H1 (cell line): ENCODE measurements around the gene KCNK4. TPM values are rescaled to one million over a fixed set of nuclear protein-coding genes. Genes with fewer than 3 reads are reported as not detected.

Experiments
- FOSL1 ChIP-seq: IDR thresholded peaks from 2 replicates; pipeline ENCODE4 v1.6.1; 2011; ENCODE audit warnings: mild to moderate bottlenecking, low read depth, low read length, moderate library complexity; ENCODE audit not compliant: insufficient read depth
- GABPA ChIP-seq: IDR thresholded peaks from 2 replicates; pipeline ENCODE4 v1.6.1; 2011; ENCODE audit warnings: mild to moderate bottlenecking, low read length, moderate library complexity, borderline replicate concordance; ENCODE audit not compliant: insufficient read depth
- JUN ChIP-seq: IDR thresholded peaks from 2 replicates; pipeline ENCODE4 v1.6.1; 2011; ENCODE audit warnings: low read depth, mild to moderate bottlenecking, improper control_type of control experiment, low read length
- KDM4A ChIP-seq: IDR thresholded peaks from one replicate; pipeline ENCODE4 v1.7.1; 2012; ENCODE audit warnings: low read depth, mild to moderate bottlenecking, moderate library complexity, low read length, inconsistent platforms; ENCODE audit not compliant: severe bottlenecking
- SIRT6 ChIP-seq: IDR thresholded peaks from one replicate; pipeline ENCODE4 v1.7.1; 2012; ENCODE audit warnings: low read length, inconsistent platforms
- SP1 ChIP-seq: IDR thresholded peaks from 2 replicates; pipeline ENCODE4 v1.6.1; 2011; ENCODE audit warnings: low read depth, low read length
- polyA plus RNA-seq, 7 experiments: library from polyadenylated mRNA; depleted of rRNA in 3 of 7; stranded (reverse) in 5 of 7; unstranded in 2 of 7; fragments of >200 nt in 5 of 7; fragments of 200-250 nt in 2 of 7; gene quantifications; 1 replicate in 5 of 7; 2 replicates in 1 of 7; 4 replicates in 1 of 7; pipeline versions ENCODE4 v1.2.1 to v1.2.3, GENCODE V29; 2011 to 2013; ENCODE audit warnings: missing spikeins in 2 of 7, mixed read lengths in 2 of 7
- total RNA-seq: library from RNA; stranded (reverse); fragmentation: NEBNext Ultra II Directional; extraction: Animal tissue kit (Norgen Biotek cat#: 25700); gene quantifications from 2 replicates; pipeline ENCODE4 v1.2.1, GENCODE V29; 2021
- TF ChIP-seq, protein P1 (sequence below): fragments of 300-600 bp; sonication (generic); IDR thresholded peaks from 2 replicates; pipeline ENCODE4 v1.7.1; 2012; ENCODE audit warnings: low read length, moderate library complexity, mild to moderate bottlenecking, inconsistent platforms; ENCODE audit not compliant: insufficient replicate concordance

Gene KCNK4
- total and polyA plus RNA-seq, 2 of the 8 experiments (the other 6 are each of a cell fraction or from before 2014, with no cell fraction given): 0.19 TPM; not detected in 1

- TF ChIP-seq, protein P1, sequence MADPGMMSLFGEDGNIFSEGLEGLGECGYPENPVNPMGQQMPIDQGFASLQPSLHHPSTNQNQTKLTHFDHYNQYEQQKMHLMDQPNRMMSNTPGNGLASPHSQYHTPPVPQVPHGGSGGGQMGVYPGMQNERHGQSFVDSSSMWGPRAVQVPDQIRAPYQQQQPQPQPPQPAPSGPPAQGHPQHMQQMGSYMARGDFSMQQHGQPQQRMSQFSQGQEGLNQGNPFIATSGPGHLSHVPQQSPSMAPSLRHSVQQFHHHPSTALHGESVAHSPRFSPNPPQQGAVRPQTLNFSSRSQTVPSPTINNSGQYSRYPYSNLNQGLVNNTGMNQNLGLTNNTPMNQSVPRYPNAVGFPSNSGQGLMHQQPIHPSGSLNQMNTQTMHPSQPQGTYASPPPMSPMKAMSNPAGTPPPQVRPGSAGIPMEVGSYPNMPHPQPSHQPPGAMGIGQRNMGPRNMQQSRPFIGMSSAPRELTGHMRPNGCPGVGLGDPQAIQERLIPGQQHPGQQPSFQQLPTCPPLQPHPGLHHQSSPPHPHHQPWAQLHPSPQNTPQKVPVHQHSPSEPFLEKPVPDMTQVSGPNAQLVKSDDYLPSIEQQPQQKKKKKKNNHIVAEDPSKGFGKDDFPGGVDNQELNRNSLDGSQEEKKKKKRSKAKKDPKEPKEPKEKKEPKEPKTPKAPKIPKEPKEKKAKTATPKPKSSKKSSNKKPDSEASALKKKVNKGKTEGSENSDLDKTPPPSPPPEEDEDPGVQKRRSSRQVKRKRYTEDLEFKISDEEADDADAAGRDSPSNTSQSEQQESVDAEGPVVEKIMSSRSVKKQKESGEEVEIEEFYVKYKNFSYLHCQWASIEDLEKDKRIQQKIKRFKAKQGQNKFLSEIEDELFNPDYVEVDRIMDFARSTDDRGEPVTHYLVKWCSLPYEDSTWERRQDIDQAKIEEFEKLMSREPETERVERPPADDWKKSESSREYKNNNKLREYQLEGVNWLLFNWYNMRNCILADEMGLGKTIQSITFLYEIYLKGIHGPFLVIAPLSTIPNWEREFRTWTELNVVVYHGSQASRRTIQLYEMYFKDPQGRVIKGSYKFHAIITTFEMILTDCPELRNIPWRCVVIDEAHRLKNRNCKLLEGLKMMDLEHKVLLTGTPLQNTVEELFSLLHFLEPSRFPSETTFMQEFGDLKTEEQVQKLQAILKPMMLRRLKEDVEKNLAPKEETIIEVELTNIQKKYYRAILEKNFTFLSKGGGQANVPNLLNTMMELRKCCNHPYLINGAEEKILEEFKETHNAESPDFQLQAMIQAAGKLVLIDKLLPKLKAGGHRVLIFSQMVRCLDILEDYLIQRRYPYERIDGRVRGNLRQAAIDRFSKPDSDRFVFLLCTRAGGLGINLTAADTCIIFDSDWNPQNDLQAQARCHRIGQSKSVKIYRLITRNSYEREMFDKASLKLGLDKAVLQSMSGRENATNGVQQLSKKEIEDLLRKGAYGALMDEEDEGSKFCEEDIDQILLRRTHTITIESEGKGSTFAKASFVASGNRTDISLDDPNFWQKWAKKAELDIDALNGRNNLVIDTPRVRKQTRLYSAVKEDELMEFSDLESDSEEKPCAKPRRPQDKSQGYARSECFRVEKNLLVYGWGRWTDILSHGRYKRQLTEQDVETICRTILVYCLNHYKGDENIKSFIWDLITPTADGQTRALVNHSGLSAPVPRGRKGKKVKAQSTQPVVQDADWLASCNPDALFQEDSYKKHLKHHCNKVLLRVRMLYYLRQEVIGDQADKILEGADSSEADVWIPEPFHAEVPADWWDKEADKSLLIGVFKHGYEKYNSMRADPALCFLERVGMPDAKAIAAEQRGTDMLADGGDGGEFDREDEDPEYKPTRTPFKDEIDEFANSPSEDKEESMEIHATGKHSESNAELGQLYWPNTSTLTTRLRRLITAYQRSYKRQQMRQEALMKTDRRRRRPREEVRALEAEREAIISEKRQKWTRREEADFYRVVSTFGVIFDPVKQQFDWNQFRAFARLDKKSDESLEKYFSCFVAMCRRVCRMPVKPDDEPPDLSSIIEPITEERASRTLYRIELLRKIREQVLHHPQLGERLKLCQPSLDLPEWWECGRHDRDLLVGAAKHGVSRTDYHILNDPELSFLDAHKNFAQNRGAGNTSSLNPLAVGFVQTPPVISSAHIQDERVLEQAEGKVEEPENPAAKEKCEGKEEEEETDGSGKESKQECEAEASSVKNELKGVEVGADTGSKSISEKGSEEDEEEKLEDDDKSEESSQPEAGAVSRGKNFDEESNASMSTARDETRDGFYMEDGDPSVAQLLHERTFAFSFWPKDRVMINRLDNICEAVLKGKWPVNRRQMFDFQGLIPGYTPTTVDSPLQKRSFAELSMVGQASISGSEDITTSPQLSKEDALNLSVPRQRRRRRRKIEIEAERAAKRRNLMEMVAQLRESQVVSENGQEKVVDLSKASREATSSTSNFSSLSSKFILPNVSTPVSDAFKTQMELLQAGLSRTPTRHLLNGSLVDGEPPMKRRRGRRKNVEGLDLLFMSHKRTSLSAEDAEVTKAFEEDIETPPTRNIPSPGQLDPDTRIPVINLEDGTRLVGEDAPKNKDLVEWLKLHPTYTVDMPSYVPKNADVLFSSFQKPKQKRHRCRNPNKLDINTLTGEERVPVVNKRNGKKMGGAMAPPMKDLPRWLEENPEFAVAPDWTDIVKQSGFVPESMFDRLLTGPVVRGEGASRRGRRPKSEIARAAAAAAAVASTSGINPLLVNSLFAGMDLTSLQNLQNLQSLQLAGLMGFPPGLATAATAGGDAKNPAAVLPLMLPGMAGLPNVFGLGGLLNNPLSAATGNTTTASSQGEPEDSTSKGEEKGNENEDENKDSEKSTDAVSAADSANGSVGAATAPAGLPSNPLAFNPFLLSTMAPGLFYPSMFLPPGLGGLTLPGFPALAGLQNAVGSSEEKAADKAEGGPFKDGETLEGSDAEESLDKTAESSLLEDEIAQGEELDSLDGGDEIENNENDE: no peak
- TF ChIP-seq SP1 (no peak), KDM4A (no peak), FOSL1 (no peak), SIRT6 (no peak), GABPA (no peak), JUN (no peak)
- TF ChIP-seq, all 59 proteins: peak for 0
Measured at GRCh38 chr11:64306876-64307622, 15.9 kb downstream of the KCNK4 start (continued).
